Measurements from ENCODE around the gene CAMK4. TPM values are rescaled to one million over a fixed set of nuclear protein-coding genes. Genes with fewer than 3 reads are reported as not detected.

Gene CAMK4
- total and polyA plus RNA-seq, 9 of the 15 experiments (the other 6 are each of a cell fraction or from before 2014, with no cell fraction given), result 0.35 TPM; not detected in 8

GRCh38 chr5:111530298-111530740, 306.1 kb downstream of the CAMK4 start (continued):
- TF ChIP-seq HBP1 (CRISPR knock-in tag; IDR thresholded peaks at IDR 0.05) (peak; percentile 68; the same call in 1 of the 2 replicates), MCM5 (IDR thresholded peaks at IDR 0.05; ENCODE audit: low read depth) (no peak), DACH1 (IDR thresholded peaks at IDR 0.05; ENCODE audit: partially characterized antibody) (no peak), NCOR1 (IDR thresholded peaks at IDR 0.05) (peak; percentile 65), ZNF830 (CRISPR knock-in tag; IDR thresholded peaks at IDR 0.05) (no peak), EP300 (IDR thresholded peaks at IDR 0.05; ENCODE audit: low read length) (peak; percentile 60; the same call in 1 of the 2 replicates), ZNF280B (CRISPR knock-in tag; IDR thresholded peaks at IDR 0.05) (no peak), ESRRA (IDR thresholded peaks at IDR 0.05; ENCODE audit: borderline replicate concordance, low read depth) (peak; percentile 81), ETV6 (IDR thresholded peaks at IDR 0.05; ENCODE audit: borderline replicate concordance in 1 of 2, low read depth in 2 of 2, low read length in 1 of 2) (0 out of 4 replicates have a peak, but pooled peaks of 1 of the 2 experiments have one; percentile 45), ETV6 (CRISPR knock-in tag; IDR thresholded peaks at IDR 0.05; ENCODE audit: borderline replicate concordance) (no peak), ZNF707 (CRISPR knock-in tag; conservative IDR thresholded peaks at IDR 0.05) (no peak), TFAP4 (CRISPR knock-in tag; IDR thresholded peaks at IDR 0.05; ENCODE audit: borderline replicate concordance) (0 out of 2 replicates have a peak, but pooled peaks have one; percentile 14), TEAD1 (CRISPR knock-in tag; IDR thresholded peaks at IDR 0.05) (peak; percentile 87 to 88; a peak in 3 of 4 replicates), MYNN (IDR thresholded peaks at IDR 0.05) (0 out of 2 replicates have a peak, but pooled peaks have one; percentile 17), MYNN (CRISPR knock-in tag; IDR thresholded peaks at IDR 0.05) (no peak), PTRF (tag; IDR thresholded peaks at IDR 0.05) (no peak), ZFP36 (IDR thresholded peaks at IDR 0.05; ENCODE audit: low read depth, low read length, partially characterized antibody) (peak; percentile 9), JUN (IDR thresholded peaks at IDR 0.05; ENCODE audit: borderline replicate concordance, low read depth, low read length) (peak; percentile 79; the same call in 1 of the 2 replicates), JUN (CRISPR knock-in tag; IDR thresholded peaks at IDR 0.05; ENCODE audit: borderline replicate concordance) (no peak), TRIM28 (IDR thresholded peaks at IDR 0.05) (peak; percentile 52), ZBTB9 (CRISPR knock-in tag; IDR thresholded peaks at IDR 0.05) (no peak), E2F8 (IDR thresholded peaks at IDR 0.05; ENCODE audit: low read depth, partially characterized antibody) (peak; percentile 34)
